ENCODE results near the gene HIVEP3.

- TF ChIP-seq CTCF (IDR thresholded peaks at IDR 0.05) (no peak), EZH2 (IDR thresholded peaks at IDR 0.05) (no peak)
Measured at GRCh38 chr1:41837691-41838090, 81.0 kb downstream of the HIVEP3 start.
